SK-N-SH (cell line): ENCODE measurements around the gene CCDC197. TPM values are rescaled to one million over a fixed set of nuclear protein-coding genes. Genes with fewer than 3 reads are reported as not detected.

Experiments used
- CTCF ChIA-PET: fragments of 300-600, 350-600 bp; formaldehyde crosslinking; extraction: SDS; loops from one replicate; lab custom pipeline; 2021; lab: Yijun Ruan, JAX
- POLR2A ChIA-PET: fragments of 350-600 bp; sonication (Branson Sonifier 250); formaldehyde crosslinking; extraction: SDS; loops from one replicate; lab custom pipeline; 2020; ENCODE audit warnings: antibody characterized with exemption, inconsistent platforms; lab: Yijun Ruan, JAX
- DNase-seq: peaks from one replicate; pipeline ENCODE4 v3.0.0; 2012
- H2AFZ ChIP-seq: fragments of 200-600 bp; sonication (generic); 2 replicates; pipeline ENCODE4 v1.8.1; 2016; ENCODE audit warnings: antibody characterized with exemption, mild to moderate bottlenecking, low read depth
- H3F3A ChIP-seq: fragments of 200-600 bp; sonication (generic); replicated peaks from 2 replicates; pipeline ENCODE3; 2016; ENCODE audit warnings: antibody characterized with exemption, mild to moderate bottlenecking; ENCODE audit not compliant: insufficient read depth
- H3K27ac ChIP-seq, 2 experiments: fragments of 200-500 bp in 1 of 2; fragments of 200-600 bp in 1 of 2; sonication (Bioruptor generic) in 1 of 2; sonication (generic), shearing (Covaris generic) in 1 of 2; 2 replicates each; pipeline versions ENCODE4 v1.5.1 to v1.6.1; 2014 to 2016; ENCODE audit warnings: low read depth in 2 of 2, inconsistent platforms in 1 of 2, low read length in 1 of 2, mild to moderate bottlenecking in 1 of 2, mixed read lengths in 1 of 2
- H3K27me3 ChIP-seq: fragments of 200-600 bp; sonication (generic), shearing (Covaris generic); 2 replicates; pipeline ENCODE4 v1.6.1; 2016; ENCODE audit warnings: mixed run types; ENCODE audit not compliant: insufficient read depth
- H3K36me3 ChIP-seq, 2 experiments: fragments of 200-500 bp in 1 of 2; fragments of 200-600 bp in 1 of 2; sonication (Bioruptor generic) in 1 of 2; sonication (generic) in 1 of 2; replicated peaks in 1 of 2; 2 replicates each; pipeline versions ENCODE3 to v1.5.1; 2014 to 2016; ENCODE audit warnings: low read length in 1 of 2, mild to moderate bottlenecking in 1 of 2; ENCODE audit not compliant: insufficient read depth in 2 of 2, control insufficient read depth in 1 of 2
- H3K4me1 ChIP-seq, 2 experiments: fragments of 200-500 bp in 1 of 2; fragments of 200-600 bp in 1 of 2; sonication (Bioruptor generic) in 1 of 2; sonication (generic), shearing (Covaris generic) in 1 of 2; 2 replicates each; pipeline versions ENCODE4 v1.5.1 to v1.6.1; 2014 to 2016; ENCODE audit warnings: low read depth in 1 of 2, low read length in 1 of 2, mixed run types in 1 of 2; ENCODE audit not compliant: insufficient read depth in 2 of 2, control insufficient read depth in 1 of 2
- H3K4me2 ChIP-seq: fragments of 200-600 bp; sonication (generic), shearing (Covaris generic); 2 replicates; pipeline ENCODE4 v1.6.1; 2017; ENCODE audit warnings: mixed run types
- H3K4me3 ChIP-seq, 2 experiments: fragments of 200-500 bp in 1 of 2; fragments of 200-600 bp in 1 of 2; sonication (Bioruptor generic) in 1 of 2; sonication (generic), shearing (Covaris generic) in 1 of 2; 2 replicates each; pipeline versions ENCODE4 v1.5.1 to v1.8.1; 2014 to 2016; ENCODE audit warnings: low read depth in 2 of 2, inconsistent platforms in 1 of 2, low read length in 1 of 2, mild to moderate bottlenecking in 1 of 2, mixed read lengths in 1 of 2, moderate library complexity in 1 of 2
- H3K79me2 ChIP-seq: fragments of 200-600 bp; sonication (generic); 2 replicates; pipeline ENCODE4 v1.8.1; 2017; ENCODE audit warnings: mild to moderate bottlenecking; ENCODE audit not compliant: insufficient read depth
- H3K9ac ChIP-seq: fragments of 200-600 bp; sonication (generic); 2 replicates; pipeline ENCODE4 v1.6.1; 2017; ENCODE audit warnings: mixed run types
- H3K9me2 ChIP-seq: fragments of 200-600 bp; sonication (generic); 2 replicates; pipeline ENCODE4 v1.6.1; 2017; ENCODE audit warnings: mixed run types
- H3K9me3 ChIP-seq: fragments of 200-600 bp; sonication (generic); 2 replicates; pipeline ENCODE4 v1.6.1; 2017; ENCODE audit warnings: mixed run types, mild to moderate bottlenecking, moderate library complexity
- H4K20me1 ChIP-seq: fragments of 200-600 bp; sonication (generic); 2 replicates; pipeline ENCODE4 v1.6.1; 2017; ENCODE audit warnings: mild to moderate bottlenecking, mixed run types; ENCODE audit not compliant: insufficient read depth
- CHD2 ChIP-seq: fragments of 150-350 bp; IDR thresholded peaks from 2 replicates; pipeline ENCODE4 v1.6.1; 2018; ENCODE audit warnings: low read length; ENCODE audit not compliant: partially characterized antibody
- CTCF ChIP-seq: fragments of 200-600 bp; sonication (generic); IDR thresholded peaks from 2 replicates; pipeline ENCODE4 v1.6.1; 2017; ENCODE audit warnings: antibody characterized with exemption, mild to moderate bottlenecking, moderate library complexity
- EZH2phosphoT487 ChIP-seq: fragments of 200-600 bp; sonication (generic); IDR thresholded peaks from 2 replicates; pipeline ENCODE4 v1.6.1; 2017; ENCODE audit warnings: low read depth, mixed run types, mild to moderate bottlenecking, antibody characterized with exemption, moderate library complexity, borderline replicate concordance
- FOXM1 ChIP-seq: IDR thresholded peaks from 2 replicates; pipeline ENCODE4 v1.4.0; 2012; ENCODE audit warnings: low read depth, mild to moderate bottlenecking
- GATA2 ChIP-seq: sonication (generic); formaldehyde crosslinking; IDR thresholded peaks from 2 replicates; pipeline ENCODE4 v1.5.0; 2020; ENCODE audit warnings: mild to moderate bottlenecking, missing genetic modification reagents
- IRF3 ChIP-seq: fragments of 150-350 bp; IDR thresholded peaks from 2 replicates; pipeline ENCODE4 v1.6.1; 2016; ENCODE audit warnings: mild to moderate bottlenecking, low read depth, low read length
- MAX ChIP-seq: IDR thresholded peaks from 2 replicates; pipeline ENCODE4 v1.4.0; 2012; ENCODE audit warnings: low read depth
- MEF2A ChIP-seq: IDR thresholded peaks from 2 replicates; pipeline ENCODE4 v1.4.0; 2012; ENCODE audit warnings: low read depth, borderline replicate concordance
- MXI1 ChIP-seq: IDR thresholded peaks from 2 replicates; pipeline ENCODE4 v1.6.1; 2012; ENCODE audit warnings: mild to moderate bottlenecking, low read depth, low read length, improper control_type of control experiment
- NFIC ChIP-seq: IDR thresholded peaks from 2 replicates; pipeline ENCODE4 v1.4.0; 2012; ENCODE audit warnings: borderline replicate concordance
- POLR2AphosphoS5 ChIP-seq: IDR thresholded peaks from 2 replicates; pipeline ENCODE4 v1.6.1; 2012; ENCODE audit warnings: low read depth, low read length
- RAD21 ChIP-seq: IDR thresholded peaks from 2 replicates; pipeline ENCODE4 v1.6.1; 2012; ENCODE audit warnings: mild to moderate bottlenecking, low read length
- RCOR1 ChIP-seq: fragments of 150-350 bp; IDR thresholded peaks from 2 replicates; pipeline ENCODE4 v1.6.1; 2017; ENCODE audit warnings: antibody characterized with exemption, low read length
- SIN3A ChIP-seq: IDR thresholded peaks from 2 replicates; pipeline ENCODE4 v1.6.1; 2012; ENCODE audit warnings: low read depth, mild to moderate bottlenecking, low read length, moderate library complexity, borderline replicate concordance
- SMC3 ChIP-seq: IDR thresholded peaks from 2 replicates; pipeline ENCODE4 v1.6.1; 2012; ENCODE audit warnings: low read depth, low read length, improper control_type of control experiment
- TAF1 ChIP-seq: IDR thresholded peaks from 2 replicates; pipeline ENCODE4 v1.6.1; 2012; ENCODE audit warnings: low read depth, mild to moderate bottlenecking, low read length, moderate library complexity, borderline replicate concordance
- TEAD4 ChIP-seq: IDR thresholded peaks from 2 replicates; pipeline ENCODE4 v1.4.0; 2012; ENCODE audit warnings: mild to moderate bottlenecking, borderline replicate concordance; ENCODE audit not compliant: insufficient read depth
- USF1 ChIP-seq: IDR thresholded peaks from 2 replicates; pipeline ENCODE4 v1.4.0; 2012; ENCODE audit warnings: low read depth, borderline replicate concordance
- WGBS: methylation state at CpG from one replicate; pipeline ENCODE4 v1.1.6; 2017; ENCODE audit warnings: low lambda C conversion rate; 5-methylcytosine and 5-hydroxymethylcytosine counted together
- polyA plus RNA-seq, 3 experiments: library from polyadenylated mRNA; depleted of rRNA; stranded (reverse); fragments of >200 nt; gene quantifications; 2 replicates each; pipeline ENCODE4 v1.2.3, GENCODE V29; 2012

The CCDC197 gene
- polyA plus RNA-seq, 1 of the 3 experiments (the other 2 are of a cell fraction): not detected

GRCh38 chr14:94027566-94028449 is 30.7 kb downstream of the CCDC197 start:
- no peaks in the 10 kb centered on the region for H3K9me3 ChIP-seq
- no peak overlapping the region for H2AFZ ChIP-seq
- WGBS: 92% methylated on average over 7 of the region's 14 CpGs
- no peak for DNase-seq
- H3K9me2 ChIP-seq: no peaks in the 10 kb centered on the region
- no peak overlapping the region for H3K9ac ChIP-seq
- peak overlapping the region; percentile 85; the same call in 1 of the 2 replicates for H3K4me2 ChIP-seq
- H4K20me1 ChIP-seq: no peaks in the 10 kb centered on the region
- H3K27me3 ChIP-seq: no peaks in the 10 kb centered on the region
- TF ChIP-seq MXI1 (no peak), SIN3A (no peak), IRF3 (no peak), CTCF (no peak), SMC3 (no peak), RCOR1 (no peak), FOXM1 (no peak), GATA2 (CRISPR knock-in tag) (no peak), MEF2A (no peak), CHD2 (no peak), POLR2AphosphoS5 (no peak), RAD21 (no peak), MAX (no peak), EZH2phosphoT487 (no peak), TEAD4 (no peak), USF1 (no peak), TAF1 (no peak), NFIC (no peak)
- no peak overlapping the region for H3K4me3 ChIP-seq
- ChIA-PET POLR2A (no interaction called here), CTCF (interaction anchor here (1.1 to 3.9 kb wide), 7 partner anchors 10 to 109 kb away, joined by 3 to 23 read pairs (median 5); no protein-coding TSS in a partner anchor)
- H3K27ac ChIP-seq: no peak overlapping the region
- no peaks in the 10 kb centered on the region for H3K79me2 ChIP-seq
- peaks cover 0 to 10% of the 10 kb centered on the region in 2 experiments; a peak in 1 of 4 replicates for H3K4me1 ChIP-seq
- no peaks in the 10 kb centered on the region for H3K36me3 ChIP-seq
- no peaks in the 10 kb centered on the region for H3F3A ChIP-seq
